Keratinocyte (primary cell): ENCODE measurements around the gene ANAPC10.

Source experiments
- EZH2 ChIP-seq: IDR thresholded peaks from one replicate; pipeline ENCODE4 v1.6.1; 2012; ENCODE audit warnings: inconsistent platforms, mild to moderate bottlenecking, low read length, moderate library complexity
- TF ChIP-seq, protein P1 (sequence below), 3 experiments: IDR thresholded peaks in 1 of 3; conservative IDR thresholded peaks in 1 of 3; optimal IDR thresholded peaks in 1 of 3; 2 replicates in 2 of 3; 3 replicates in 1 of 3; pipeline versions ENCODE3 to v1.5.1; 2011; ENCODE audit warnings: low read length in 3 of 3, mild to moderate bottlenecking in 3 of 3, moderate library complexity in 2 of 3, control low read depth in 1 of 3, inconsistent platforms in 1 of 3; ENCODE audit not compliant: insufficient read depth in 2 of 3; ENCODE audit errors: extremely low read depth in 1 of 3

DNA sequence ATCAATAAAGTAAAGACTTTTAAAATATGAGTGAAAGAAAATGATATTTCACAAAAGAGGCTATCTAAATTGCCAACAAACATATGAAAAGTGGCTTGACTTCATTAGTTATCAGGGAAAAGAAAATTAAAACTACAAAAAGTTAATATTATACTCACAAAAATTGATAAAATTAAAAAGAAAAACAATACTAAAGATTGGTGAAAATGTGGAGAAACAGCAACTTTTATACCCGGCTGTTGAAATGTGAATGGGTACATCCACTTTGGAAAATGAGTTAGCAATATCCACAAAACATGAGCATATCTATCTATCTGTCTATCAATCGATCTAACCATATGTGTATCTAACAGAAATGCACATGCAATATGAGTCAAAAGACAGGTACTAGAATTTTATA is 122.3 kb downstream of the ANAPC10 start:
- TF ChIP-seq, protein P1, sequence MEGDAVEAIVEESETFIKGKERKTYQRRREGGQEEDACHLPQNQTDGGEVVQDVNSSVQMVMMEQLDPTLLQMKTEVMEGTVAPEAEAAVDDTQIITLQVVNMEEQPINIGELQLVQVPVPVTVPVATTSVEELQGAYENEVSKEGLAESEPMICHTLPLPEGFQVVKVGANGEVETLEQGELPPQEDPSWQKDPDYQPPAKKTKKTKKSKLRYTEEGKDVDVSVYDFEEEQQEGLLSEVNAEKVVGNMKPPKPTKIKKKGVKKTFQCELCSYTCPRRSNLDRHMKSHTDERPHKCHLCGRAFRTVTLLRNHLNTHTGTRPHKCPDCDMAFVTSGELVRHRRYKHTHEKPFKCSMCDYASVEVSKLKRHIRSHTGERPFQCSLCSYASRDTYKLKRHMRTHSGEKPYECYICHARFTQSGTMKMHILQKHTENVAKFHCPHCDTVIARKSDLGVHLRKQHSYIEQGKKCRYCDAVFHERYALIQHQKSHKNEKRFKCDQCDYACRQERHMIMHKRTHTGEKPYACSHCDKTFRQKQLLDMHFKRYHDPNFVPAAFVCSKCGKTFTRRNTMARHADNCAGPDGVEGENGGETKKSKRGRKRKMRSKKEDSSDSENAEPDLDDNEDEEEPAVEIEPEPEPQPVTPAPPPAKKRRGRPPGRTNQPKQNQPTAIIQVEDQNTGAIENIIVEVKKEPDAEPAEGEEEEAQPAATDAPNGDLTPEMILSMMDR (optimal IDR thresholded peaks at IDR 0.05 in 1 of 3, IDR thresholded peaks at IDR 0.05 in 1 of 3, conservative IDR thresholded peaks at IDR 0.05 in 1 of 3; ENCODE audit: extremely low read depth in 1 of 3, insufficient read depth in 2 of 3, low read length in 3 of 3): no peak
- no peak for TF ChIP-seq EZH2
